ENCODE data around the gene COX19.

GRCh38 chr7:1012004-1012715, 36.8 kb upstream of the COX19 start:
- TF ChIP-seq POLR2A (IDR thresholded peaks at IDR 0.05; ENCODE audit: low read depth), result no peak
- TF ChIP-seq CTCF (IDR thresholded peaks at IDR 0.05), result no peak
- no peak for TF ChIP-seq EP300 (IDR thresholded peaks at IDR 0.05)
- no peak for TF ChIP-seq POLR2AphosphoS5 (IDR thresholded peaks at IDR 0.05)
